Endothelial cell of umbilical vein (primary cell): ENCODE results near the gene PDX1.

Experiments
- CTCF ChIP-seq, 2 donors: IDR thresholded peaks; 1 replicate in 1 of 2; 2 replicates in 1 of 2; pipeline ENCODE4 v1.5.1; 2011; ENCODE audit warnings: low read length in 2 of 2, mild to moderate bottlenecking in 2 of 2, moderate library complexity in 2 of 2, control low read depth in 1 of 2, inconsistent platforms in 1 of 2, low read depth in 1 of 2; ENCODE audit not compliant: insufficient read depth in 1 of 2; ENCODE audit errors: extremely low read depth in 1 of 2
- EZH2 ChIP-seq: IDR thresholded peaks from 2 replicates; pipeline ENCODE4 v1.6.1; 2012; ENCODE audit warnings: borderline replicate concordance, low read depth, mild to moderate bottlenecking, moderate library complexity, low read length, inconsistent platforms; ENCODE audit not compliant: severe bottlenecking
- FOS ChIP-seq: IDR thresholded peaks from 2 replicates; pipeline ENCODE4 v1.6.1; 2011; ENCODE audit warnings: mild to moderate bottlenecking, low read length, moderate library complexity, borderline replicate concordance; ENCODE audit not compliant: insufficient read depth
- MAX ChIP-seq: IDR thresholded peaks from 2 replicates; pipeline ENCODE4 v1.6.1; 2011; ENCODE audit not compliant: insufficient read depth, insufficient read length
- MYC ChIP-seq: IDR thresholded peaks from one replicate; pipeline ENCODE4 v1.6.1; 2011; ENCODE audit warnings: mild to moderate bottlenecking, low read depth, low read length
- POLR2A ChIP-seq: IDR thresholded peaks from 2 replicates; pipeline ENCODE4 v1.6.1; 2012; ENCODE audit warnings: low read depth, mild to moderate bottlenecking, control low read depth, low read length
- POLR2AphosphoS5 ChIP-seq: IDR thresholded peaks from 2 replicates; pipeline ENCODE4 v1.6.1; 2012; ENCODE audit warnings: low read depth, mild to moderate bottlenecking, control low read depth, low read length, moderate library complexity; ENCODE audit not compliant: insufficient read depth

GRCh38 chr13:27972478-27972820, 52.6 kb downstream of the PDX1 start:
- TF ChIP-seq POLR2A (no peak), POLR2AphosphoS5 (no peak), CTCF (IDR thresholded peaks at IDR 0.05; ENCODE audit: extremely low read depth in 1 of 2, insufficient read depth in 1 of 2, low read depth in 1 of 2, low read length in 2 of 2) (no peak), MYC (no peak), MAX (no peak), EZH2 (no peak), FOS (no peak)
